ENCODE data around the gene GPNMB. TPM values are rescaled to one million over a fixed set of nuclear protein-coding genes. Genes with fewer than 3 reads are reported as not detected.

GPNMB gene
- total RNA-seq, 1 experiment from 2014 or later, result 1.2 TPM

- no peak overlapping the region for H3K27ac Mint-ChIP-seq
- H3K36me3 Mint-ChIP-seq (ENCODE audit: insufficient read depth in 1 of 3, low read depth in 3 of 3), result no peaks in the 10 kb centered on the region
- H3K27ac ChIP-seq (ENCODE audit: insufficient read length, low read depth, low read length), result no peak overlapping the region
Observed at GRCh38 chr7:23294549-23295400, 48.2 kb downstream of the GPNMB start.

More at GRCh38 chr7:23294549-23295400, 48.2 kb downstream of the GPNMB start:
- H2BK120ac ChIP-seq (ENCODE audit: low read depth, low read length, poor library complexity, severe bottlenecking), result no peak overlapping the region
- no peak overlapping the region for H3K23ac ChIP-seq (ENCODE audit: insufficient read length, low read depth, low read length)
- no peak overlapping the region for H2BK15ac ChIP-seq (ENCODE audit: low read depth, low read length)
- H3K14ac ChIP-seq (ENCODE audit: insufficient read depth, low read length), result no peak overlapping the region
- no peak overlapping the region for H4K5ac ChIP-seq (ENCODE audit: insufficient read length, low read depth, low read length)
- no peaks in the 10 kb centered on the region; the same call in 1 of the 2 replicates for H3K4me1 ChIP-seq (ENCODE audit: insufficient read depth, low read length)
- Mint-ChIP-seq H3K4me1 (peaks cover 21 to 24% of the 10 kb centered on the region in 2 experiments), H3K27me3 (ENCODE audit: low read depth) (peaks cover 22% of the 10 kb centered on the region), H3K9me3 (no peaks in the 10 kb centered on the region), H3K4me3 (no peak overlapping the region)
- no peak overlapping the region for H3K4me2 ChIP-seq (ENCODE audit: insufficient read depth, insufficient read length, low read length)
- H3K27me3 ChIP-seq (ENCODE audit: insufficient read depth, low read length), result no peaks in the 10 kb centered on the region
- H3K79me2 ChIP-seq (ENCODE audit: insufficient read depth, low read length), result peaks cover 4% of the 10 kb centered on the region; the same call in 1 of the 2 replicates
- peaks cover 6% of the 10 kb centered on the region for H3K23me2 ChIP-seq (ENCODE audit: insufficient read length, low read depth, low read length, poor library complexity, severe bottlenecking)
- H2BK20ac ChIP-seq (ENCODE audit: low read depth, low read length, poor library complexity, severe bottlenecking), result no peak overlapping the region
- no peaks in the 10 kb centered on the region for H4K20me1 ChIP-seq (ENCODE audit: control insufficient read depth, insufficient read depth, insufficient read length)
- H3K79me1 ChIP-seq (ENCODE audit: insufficient read depth, low read depth, low read length, poor library complexity, severe bottlenecking), result no peaks in the 10 kb centered on the region
- H2AFZ ChIP-seq (ENCODE audit: low read length), result no peak overlapping the region
- no peak overlapping the region for H3T11ph ChIP-seq (ENCODE audit: low read length)
- no peak overlapping the region for H3K4ac ChIP-seq (ENCODE audit: low read depth, low read length)
- H3K9me3 ChIP-seq (ENCODE audit: control insufficient read depth, low read depth, low read length), result no peaks in the 10 kb centered on the region
- no peak overlapping the region for H3K18ac ChIP-seq (ENCODE audit: insufficient read length, low read depth, low read length)
- no peak overlapping the region for H2AK5ac ChIP-seq (ENCODE audit: insufficient read length, low read length)
- no peak overlapping the region for H2BK12ac ChIP-seq (ENCODE audit: insufficient read length, low read depth, low read length)
- no peak for TF ChIP-seq CTCF (conservative IDR thresholded peaks at IDR 0.05)
- WGBS (ENCODE audit: extremely low coverage, insufficient read length, low lambda C conversion rate), result no CpG with 5 or more reads among the region's 6 CpGs
- no peak for DNase-seq
- H3K56ac ChIP-seq (ENCODE audit: insufficient read length, low read depth, low read length), result no peak overlapping the region
- no peak overlapping the region for H3K9ac ChIP-seq (ENCODE audit: extremely low read depth, insufficient read length, low read length)
- H4K8ac ChIP-seq (replicated peaks; ENCODE audit: insufficient read length, low read depth, low read length), result no peak overlapping the region
- no peak overlapping the region for H2BK5ac ChIP-seq (ENCODE audit: insufficient read length, low read length)
- no peak overlapping the region for H4K91ac ChIP-seq (ENCODE audit: insufficient read length, low read depth, low read length)
